Heart right ventricle (tissue), 16 donors: ENCODE measurements around the gene ESYT1. TPM values are rescaled to one million over a fixed set of nuclear protein-coding genes. Genes with fewer than 3 reads are reported as not detected.

Experiments
- ATAC-seq, 8 donors: fragments of 200-7000 bp; cut with Tn5 transposase; one replicate each; pipeline ENCODE4 v1.9.1; 2020; ENCODE audit warnings: mild to moderate bottlenecking in 8 of 8, moderate library complexity in 8 of 8, moderate number of reproducible peaks in 1 of 8
- DNase-seq, 2 donors: peaks; one replicate each; pipeline ENCODE4 v3.0.0-alpha.2; 2020
- H3K27ac ChIP-seq, 10 donors: fragments of 200-600 bp; sonication (generic) in 2 of 10; one replicate each; pipeline versions ENCODE4 v1.5.0 to v1.8.0; 2020 to 2022; ENCODE audit warnings: mild to moderate bottlenecking in 3 of 10
- H3K27me3 ChIP-seq, 7 donors: fragments of 200-600 bp; one replicate each; pipeline ENCODE4 v1.8.0; 2021 to 2022; ENCODE audit warnings: mild to moderate bottlenecking in 2 of 7
- H3K36me3 ChIP-seq, 9 donors: fragments of 200-600 bp; sonication (generic) in 1 of 9; one replicate each; pipeline versions ENCODE4 v1.5.0 to v1.8.0; 2020 to 2022; ENCODE audit warnings: mild to moderate bottlenecking in 2 of 9
- H3K4me1 ChIP-seq, 9 donors: fragments of 200-600 bp; sonication (generic) in 1 of 9; one replicate each; pipeline versions ENCODE4 v1.5.0 to v1.8.0; 2020 to 2022; ENCODE audit warnings: mild to moderate bottlenecking in 4 of 9
- H3K4me3 ChIP-seq, 10 donors: fragments of 200-600 bp; sonication (generic) in 2 of 10; one replicate each; pipeline versions ENCODE4 v1.5.0 to v1.8.0; 2020 to 2022; ENCODE audit warnings: mild to moderate bottlenecking in 7 of 10, moderate library complexity in 2 of 10
- H3K9me3 ChIP-seq, 11 donors: fragments of 200-600 bp in 10 of 11; sonication (generic) in 2 of 11; one replicate each; pipeline versions ENCODE4 v1.5.0 to v1.8.0; 2013 to 2022; ENCODE audit warnings: mild to moderate bottlenecking in 2 of 11, control low read depth in 1 of 11, moderate library complexity in 1 of 11
- CTCF ChIP-seq, 9 donors: fragments of 200-600 bp; sonication (generic) in 2 of 9; IDR thresholded peaks; one replicate each; pipeline versions ENCODE4 v1.5.0 to v1.8.0; 2021 to 2022; ENCODE audit warnings: antibody characterized with exemption in 9 of 9, mild to moderate bottlenecking in 5 of 9, moderate library complexity in 1 of 9
- WGBS, 2 donors: extraction: QIAGEN DNeasy Blood & Tissue Kit; methylation state at CpG; one replicate each; pipeline ENCODE4 v1.1.7; 2013; ENCODE audit warnings: inconsistent platforms in 1 of 2; 5-methylcytosine and 5-hydroxymethylcytosine counted together
- intact Hi-C, 10 donors: fragments of 100-400 bp; cut with DNase I; formaldehyde crosslinking; loops; one replicate each; pipeline versions ENCODE4 v1.11.1 to v1.14.2; 2022
- polyA plus RNA-seq, 2 donors: library from polyadenylated mRNA; stranded (reverse); fragments of 200-250 nt; gene quantifications; one replicate each; pipeline ENCODE4 v1.2.3, GENCODE V29; 2013
- total RNA-seq, 10 donors: library from RNA; stranded (reverse); fragmentation: NEBNext Ultra II Directional in 3 of 10; extraction: Animal tissue kit (Norgen Biotek cat#: 25700) in 3 of 10; gene quantifications; one replicate each; pipeline versions ENCODE4 v1.2.1 to v1.2.4, GENCODE V29; 2021 to 2023
- donor health status: Arrhythmogenic right ventricular cardiomyopathy.
- donor health status: ischemic (EF 13 %, LVEDD 7.1; RV severe dilation, severe dysfunction).
- donor health status: healthy with polysubstance abuse.
- donor health status: DM: no; HTN: yes; CAD: no.
- donor health status: DM: no; HTN: no; CAD: no.
- donor health status: ischemic (EF 25% LVEDD 6.9; RV normal size, moderate dysfunction).
- donor health status: ischemic (EF 25% LVEDD 5.7; RV mildly dilated, moderate dysfunction).
- donor health status: healthy.
- donor health status: DM: yes; HTN: yes; CAD: no.
- donor health status: Ischemic cardiomyopathy.
- donor health status: ischemic (EF 35%, LVEDD 5.7; RV mildly dilated, moderate dysfunction).
- donor health status: nonischemic (EF 11% LVEDD 7.7; RV severe dilation, severe dysfunction).
- donor health status: DM: yes; HTN: yes; CAD: no.
- donor health status: PGD.
- donor health status: ischemic (EF 29% LVEDD 5.4; RV normal size, mild dysfunction).
- donor health status: nonischemic (EF 23%, LVEDD 6.1; RV moderate dilation, normal function).

ESYT1 gene
- total and polyA plus RNA-seq, 12 donors = 20.9 to 57.3 (median 31.9) TPM

GRCh38 chr12:56130876-56131275 is 2.8 kb downstream of the ESYT1 start:
- no peak overlapping the region for H3K4me3 ChIP-seq
- DNase-seq = no peak
- WGBS, 2 donors = 90 to 91% methylated on average over 4 of the region's 4 CpGs
- no peak for ATAC-seq
- no peaks in the 10 kb centered on the region for H3K27me3 ChIP-seq
- peaks cover 8 to 37% (median 29%) of the 10 kb centered on the region in 9 donors for H3K4me1 ChIP-seq
- no peaks in the 10 kb centered on the region for H3K9me3 ChIP-seq
- TF ChIP-seq CTCF (IDR thresholded peaks at IDR 0.05) = no peak
- H3K36me3 ChIP-seq = peaks cover 0 to 58% (median 33%) of the 10 kb centered on the region in 9 donors
- peak overlapping the region in 3 of 10 donors; percentile 86 to 94 (median 88) for H3K27ac ChIP-seq
- intact Hi-C loops = no loop called here

- H3K36me3 ChIP-seq = peaks cover 0 to 98% (median 68%) of the 10 kb centered on the region in 9 donors
- H3K9me3 ChIP-seq = no peaks in the 10 kb centered on the region
- H3K27me3 ChIP-seq = no peaks in the 10 kb centered on the region
- H3K27ac ChIP-seq = no peak overlapping the region
- H3K4me1 ChIP-seq = peaks cover 0 to 12% (median 5%) of the 10 kb centered on the region in 9 donors
- no peak for ATAC-seq
- 97% methylated on average over 6 of the region's 6 CpGs for WGBS, 2 donors
- TF ChIP-seq CTCF (IDR thresholded peaks at IDR 0.05) = no peak
- no peak for DNase-seq
- intact Hi-C loops = no loop called here
- H3K4me3 ChIP-seq = no peak overlapping the region
These were observed 6.8 kb downstream of the ESYT1 start for GRCh38 chr12:56134897-56135296.

DNA sequence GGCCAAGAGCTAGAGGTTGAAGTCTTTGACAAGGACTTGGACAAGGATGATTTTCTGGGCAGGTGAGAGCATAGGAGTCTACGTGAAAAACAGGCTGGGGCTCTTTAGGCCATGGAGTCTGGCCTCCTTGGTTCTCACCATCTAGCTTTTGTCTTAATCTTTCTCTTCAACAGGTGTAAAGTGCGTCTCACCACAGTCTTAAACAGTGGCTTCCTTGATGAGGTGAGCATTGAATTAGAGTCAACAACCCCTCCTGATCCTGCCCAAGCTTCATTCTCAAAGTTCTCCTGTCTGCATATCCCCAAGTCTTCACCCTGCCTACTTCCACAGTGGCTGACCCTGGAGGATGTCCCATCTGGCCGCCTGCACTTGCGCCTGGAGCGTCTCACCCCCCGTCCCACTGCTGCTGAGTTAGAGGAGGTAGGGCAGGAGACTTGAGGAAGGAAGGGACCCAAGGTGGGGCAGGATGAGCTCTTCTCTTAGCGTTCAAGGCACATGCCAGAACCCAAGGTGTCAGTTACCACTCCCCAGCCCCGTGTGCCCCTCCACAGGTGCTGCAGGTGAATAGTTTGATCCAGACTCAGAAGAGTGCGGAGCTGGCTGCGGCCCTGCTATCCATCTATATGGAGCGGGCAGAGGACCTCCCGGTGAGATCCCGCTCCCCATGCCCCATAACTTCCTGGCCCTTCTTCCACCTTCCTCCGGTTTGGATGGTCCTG is 9.9 kb downstream of the ESYT1 start:
- no peak for TF ChIP-seq CTCF (IDR thresholded peaks at IDR 0.05)
- intact Hi-C loops = no loop called here
- Histone ChIP-seq H3K36me3 (peaks cover 0 to 100% (median 80%) of the 10 kb centered on the region in 9 donors), H3K4me3 (no peak overlapping the region), H3K27ac (no peak overlapping the region), H3K9me3 (no peaks in the 10 kb centered on the region), H3K27me3 (no peaks in the 10 kb centered on the region), H3K4me1 (peaks cover 0 to 14% (median 2%) of the 10 kb centered on the region in 9 donors)
- peak in 1 of 8 donors; percentile 27 for ATAC-seq
- 93 to 94% methylated on average over 14 of the region's 14 CpGs for WGBS, 2 donors
- no peak for DNase-seq

DNA sequence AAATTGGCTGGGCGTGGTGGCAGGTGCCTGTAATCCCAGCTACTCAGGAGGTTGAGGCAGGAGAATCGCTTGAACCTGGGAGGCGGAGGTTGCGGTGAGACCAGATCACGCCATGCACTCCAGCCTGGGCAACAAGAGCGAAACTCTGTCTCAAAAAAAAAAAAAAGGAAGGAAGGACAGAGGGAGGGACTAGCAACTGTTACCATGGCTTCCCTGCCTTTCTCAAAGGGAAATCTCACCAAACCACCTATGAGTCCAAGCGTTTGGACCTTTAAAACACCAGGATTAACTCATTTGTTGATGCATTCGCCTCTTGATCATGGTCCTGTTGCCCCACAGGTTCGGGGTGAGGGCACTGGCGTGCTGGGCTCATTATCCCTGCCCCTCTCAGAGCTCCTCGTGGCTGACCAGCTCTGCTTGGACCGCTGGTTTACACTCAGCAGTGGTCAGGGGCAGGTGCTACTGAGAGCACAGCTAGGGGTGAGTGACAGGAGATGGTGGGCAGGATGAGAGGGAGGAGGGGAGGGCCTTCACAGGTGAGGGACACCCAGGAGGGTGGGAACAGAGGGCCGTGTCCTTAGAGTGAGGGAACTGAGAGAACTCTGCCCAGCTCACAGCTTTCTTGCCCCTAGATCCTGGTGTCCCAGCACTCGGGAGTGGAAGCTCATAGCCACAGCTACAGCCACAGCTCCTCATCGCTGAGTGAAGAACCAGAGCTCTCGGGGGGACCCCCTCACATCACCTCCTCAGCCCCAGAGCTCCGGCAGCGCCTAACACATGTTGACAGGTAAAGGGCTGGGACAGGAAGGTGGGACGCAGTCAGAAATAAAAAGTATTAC is 14.1 kb downstream of the ESYT1 start:
- H3K4me1 ChIP-seq = peaks cover 8 to 51% (median 30%) of the 10 kb centered on the region in 9 donors
- intact Hi-C loops = loop anchor here in 1 of 10 donors (2.0 kb wide), 1 partner anchor 13 kb away; the partner anchor contains the start of gene ESYT1
- WGBS, 2 donors = 89 to 90% methylated on average over 19 of the region's 19 CpGs
- H3K4me3 ChIP-seq = no peak overlapping the region
- ATAC-seq = peak in 1 of 8 donors; percentile 19
- H3K27ac ChIP-seq = peak overlapping the region in 8 of 10 donors; percentile 11 to 91 (median 80)
- H3K9me3 ChIP-seq = no peaks in the 10 kb centered on the region
- H3K36me3 ChIP-seq = peaks cover 0 to 83% (median 57%) of the 10 kb centered on the region in 9 donors
- H3K27me3 ChIP-seq = no peaks in the 10 kb centered on the region
- DNase-seq = no peak
- TF ChIP-seq CTCF (IDR thresholded peaks at IDR 0.05) = no peak
